Measurements from ENCODE around the gene KCTD10.
"Not testable (repeated sequence)": the region's sequence is repeated elsewhere in the genome, so short reads cannot be mapped to it uniquely, and the experiment has no call there.

Gene KCTD10

DNA sequence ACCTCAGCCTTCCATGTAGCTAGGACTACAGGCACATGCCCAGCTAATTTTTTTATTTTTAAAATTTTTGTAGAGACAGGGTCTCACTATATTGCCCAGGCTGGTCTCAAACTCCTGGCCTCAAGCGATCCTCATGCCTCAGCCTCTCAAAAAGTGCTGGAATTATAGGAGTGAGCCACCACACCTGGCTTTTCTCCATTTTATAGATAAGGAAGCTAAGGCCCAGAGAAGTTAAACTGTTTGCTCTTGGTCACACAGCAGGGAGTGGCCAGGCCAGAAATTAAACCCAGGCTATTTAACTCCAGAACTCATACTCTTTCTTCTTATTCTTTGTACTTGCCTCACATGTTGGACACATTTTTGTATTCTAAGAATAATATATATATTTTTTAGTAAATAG lies 16.8 kb upstream of the KCTD10 start:
- DNase-seq = no peak

DNA sequence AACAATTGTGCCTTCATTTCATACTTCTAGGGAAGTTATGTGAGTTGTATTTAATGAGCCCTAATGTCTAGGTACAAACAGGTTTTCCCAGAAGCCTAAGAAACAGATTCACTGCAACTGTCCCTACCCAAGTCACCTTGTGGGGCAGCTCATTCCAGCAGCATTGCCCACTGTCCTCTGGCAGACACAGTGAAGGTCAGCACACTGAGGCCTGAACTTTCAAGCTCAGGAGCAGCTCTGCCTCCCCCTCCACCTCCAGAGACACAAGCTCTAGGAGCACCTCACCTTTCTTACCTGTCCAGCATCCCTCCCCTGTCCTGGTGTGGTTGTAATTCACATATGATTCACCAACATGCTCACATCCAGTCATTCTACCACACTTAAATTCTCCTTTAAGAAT lies 16.0 kb upstream of the KCTD10 start:
- DNase-seq = no peak

DNA sequence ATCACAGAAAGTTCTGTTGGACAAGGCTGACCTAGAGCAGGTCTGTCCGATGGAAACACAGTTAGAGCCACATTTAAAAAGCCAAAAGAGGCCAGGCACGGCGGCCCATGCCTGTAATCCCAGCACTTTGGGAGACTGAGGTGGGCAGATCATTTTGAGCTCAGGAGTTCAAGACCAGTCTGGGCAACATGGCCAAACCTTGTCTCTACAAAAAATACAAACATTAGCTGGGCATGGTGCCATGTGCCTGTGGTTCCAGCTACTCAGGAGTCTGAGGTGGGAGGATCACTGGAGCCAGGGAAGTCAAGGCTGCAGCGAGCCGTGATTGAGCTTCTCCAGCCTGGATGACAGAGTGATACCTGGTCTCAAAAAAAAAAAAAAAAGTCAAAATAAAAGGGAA lies 15.3 kb upstream of the KCTD10 start:
- DNase-seq = no peak

DNA sequence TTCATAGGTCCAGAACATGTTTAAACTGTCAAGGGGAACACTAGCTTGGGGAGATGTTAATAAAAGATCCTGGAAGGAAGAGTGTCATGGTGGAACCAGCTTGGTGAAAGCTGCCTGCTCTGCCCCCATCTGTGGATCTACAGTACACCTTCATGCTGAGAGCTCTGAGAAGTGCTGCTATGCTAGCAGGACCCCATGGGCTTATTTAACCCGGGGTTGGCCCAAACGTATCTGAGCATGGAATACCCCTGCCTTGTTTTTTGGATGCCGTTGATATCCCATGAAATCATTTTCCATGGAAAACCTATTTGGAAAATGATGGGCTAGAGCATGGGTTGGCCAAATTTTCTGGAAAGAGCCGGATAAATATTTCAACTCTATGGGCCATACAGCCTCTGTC lies 14.6 kb upstream of the KCTD10 start:
- no peak for DNase-seq

DNA sequence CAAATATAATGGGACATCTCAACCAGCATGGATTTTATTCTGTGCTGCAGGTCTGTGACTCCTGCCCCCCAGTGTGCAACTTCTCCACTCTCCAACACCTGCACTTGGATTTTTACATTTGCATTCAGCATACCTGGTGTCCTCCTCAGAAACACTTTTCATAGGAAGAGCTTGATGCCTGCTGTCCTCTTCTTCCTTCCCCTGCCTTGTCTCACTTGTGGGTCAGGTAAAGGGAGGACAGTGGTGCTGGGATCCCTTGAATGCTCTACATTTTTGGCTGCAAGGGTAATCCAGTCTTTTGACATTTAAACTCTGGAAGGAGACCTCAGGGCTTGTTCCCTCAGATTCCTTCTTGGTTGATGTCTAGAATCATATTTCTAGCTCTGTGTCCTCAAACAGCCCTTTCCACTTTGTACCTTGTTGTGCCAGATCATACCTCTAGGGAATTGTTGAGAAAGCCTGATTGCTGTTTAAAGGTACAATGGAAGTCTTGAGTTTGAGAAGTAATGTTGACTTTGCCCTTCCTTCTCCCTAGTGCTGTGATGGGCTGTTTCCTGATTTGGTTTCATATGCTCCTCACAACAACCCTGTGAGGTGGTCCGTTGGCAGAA lies 13.0 kb upstream of the KCTD10 start:
- no peak for DNase-seq

DNA sequence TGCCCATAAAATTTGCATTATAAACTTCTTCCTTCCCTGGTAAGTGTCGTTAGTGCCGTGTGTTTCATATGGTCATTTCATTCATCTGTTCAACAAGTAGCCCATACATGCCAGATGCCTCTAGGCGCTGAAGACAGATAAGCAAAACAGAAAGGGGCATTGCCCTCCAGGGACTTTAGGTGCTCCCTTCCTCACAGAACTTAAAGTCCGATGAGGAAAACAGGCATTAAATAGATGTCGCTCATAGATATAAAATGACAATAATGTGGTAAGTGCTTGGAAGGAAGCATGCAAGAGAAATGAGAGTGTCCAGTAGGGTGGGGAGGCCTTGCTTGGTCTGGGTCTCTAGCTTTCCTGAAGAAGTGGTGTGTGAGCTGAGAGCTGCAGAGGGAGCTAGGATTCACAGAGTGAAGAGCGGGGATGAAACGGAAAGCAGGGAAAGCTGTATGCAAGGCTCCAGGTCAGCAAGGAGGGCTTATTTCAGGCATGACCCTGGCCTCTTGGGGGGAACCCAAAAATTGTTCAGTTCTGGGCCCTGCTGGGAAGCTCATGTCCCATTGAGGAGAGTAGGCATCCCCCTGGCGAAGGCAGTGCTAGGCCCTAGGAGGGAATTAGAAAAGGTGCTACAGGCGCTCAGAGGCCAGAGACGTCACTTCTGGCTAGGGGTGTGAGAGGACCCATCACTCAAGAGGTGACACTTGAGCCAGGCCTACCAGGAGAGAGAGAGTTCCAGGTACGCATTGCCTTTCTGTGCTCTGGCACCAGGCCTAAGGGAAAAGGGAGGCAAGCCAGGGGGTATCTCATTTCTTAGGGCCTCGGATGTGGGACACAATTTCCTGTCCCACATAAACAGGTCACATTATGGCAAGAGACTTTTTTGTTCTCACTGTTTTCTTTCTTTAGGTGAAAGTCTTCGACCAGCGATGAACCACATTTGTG lies 12.2 kb upstream of the KCTD10 start:
- DNase-seq = no peak

DNA sequence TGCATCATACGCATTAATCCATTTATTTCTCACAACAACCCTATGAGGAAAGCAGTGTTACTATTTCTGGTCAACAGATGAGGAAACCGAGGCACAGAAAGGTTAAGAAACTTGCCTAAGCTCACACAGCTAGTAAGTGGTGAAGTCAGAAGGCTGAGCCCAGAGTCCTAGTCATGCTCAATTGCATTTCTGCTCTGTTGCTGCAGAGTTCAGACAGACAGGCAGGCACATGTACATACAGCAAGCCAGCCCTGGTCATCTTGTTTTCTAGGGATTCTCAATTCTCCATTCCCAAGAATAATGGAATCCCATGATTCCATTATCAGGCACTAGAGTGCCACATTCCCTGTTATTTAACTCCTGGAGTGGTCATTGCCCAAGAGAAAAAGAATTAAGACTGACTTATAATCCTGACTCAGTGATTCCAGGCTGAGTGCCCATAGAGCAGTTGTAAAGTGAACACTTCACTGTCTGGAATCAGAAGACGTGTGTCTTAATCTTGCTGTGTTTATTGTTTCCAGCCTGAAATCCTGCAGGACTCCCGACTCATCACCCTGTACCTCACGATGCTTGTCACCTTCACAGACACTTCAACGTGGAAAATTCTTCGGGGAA lies 11.1 kb upstream of the KCTD10 start:
- no peak for DNase-seq

DNA sequence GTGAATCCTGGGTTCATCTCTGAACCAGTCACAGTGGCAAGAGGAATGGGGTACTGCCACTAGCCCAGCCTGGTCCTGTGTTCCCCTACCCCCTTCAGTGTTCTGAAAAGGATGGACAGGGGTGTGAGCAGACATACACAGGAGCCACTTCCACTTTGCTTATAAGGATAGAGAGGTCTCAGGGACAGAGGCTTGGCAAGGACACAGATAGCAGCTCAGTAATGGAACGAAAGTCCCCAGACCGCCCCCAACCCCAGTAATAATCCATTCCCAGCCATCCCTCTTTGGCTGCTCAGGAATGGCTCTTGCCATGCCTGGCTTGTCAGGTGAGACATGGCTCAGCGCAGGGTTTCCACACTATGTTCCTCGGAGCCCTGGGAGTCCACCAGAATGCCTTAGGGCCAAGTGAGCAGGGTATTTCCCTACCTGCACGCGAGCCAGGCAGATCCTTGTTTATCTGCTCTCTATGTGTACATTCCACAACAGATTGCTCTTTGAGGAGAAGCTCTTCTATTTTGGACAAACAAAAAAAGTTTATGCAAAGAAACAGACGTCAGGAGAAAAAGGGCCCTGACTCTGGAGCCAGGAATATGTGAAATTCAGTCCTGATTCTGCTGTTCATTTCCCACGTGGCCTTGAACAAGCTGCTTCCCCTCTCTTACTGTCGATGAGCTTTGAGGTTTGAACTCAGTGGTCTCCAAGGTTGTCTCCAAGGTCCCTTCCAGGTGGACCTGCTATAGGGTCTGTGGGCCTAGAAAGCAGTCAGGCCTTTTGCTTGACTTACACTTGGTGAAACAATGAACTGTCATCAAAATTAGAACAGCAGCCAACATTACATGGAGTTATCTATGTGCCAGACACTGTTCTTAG lies 10.3 kb upstream of the KCTD10 start:
- no peak for DNase-seq

DNA sequence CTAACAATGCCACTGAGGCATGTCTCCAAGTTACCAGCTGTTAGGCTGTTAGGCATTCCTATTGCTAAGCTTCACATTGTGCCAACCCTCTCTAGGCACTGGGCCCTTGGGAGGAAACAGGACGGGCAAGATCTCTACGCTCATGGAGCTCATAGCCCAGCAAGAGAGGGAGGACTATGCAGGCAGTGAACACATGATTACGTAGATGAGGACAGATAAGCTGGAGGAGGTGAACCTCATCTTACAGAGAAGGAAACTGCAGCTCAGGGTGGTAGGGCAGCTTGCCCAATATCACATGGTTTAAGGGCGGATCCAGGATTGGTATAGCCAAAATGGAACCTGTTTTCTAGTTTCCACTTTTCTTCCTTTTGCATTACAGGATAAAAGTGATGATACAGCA lies 8.1 kb upstream of the KCTD10 start:
- no peak for DNase-seq

DNA sequence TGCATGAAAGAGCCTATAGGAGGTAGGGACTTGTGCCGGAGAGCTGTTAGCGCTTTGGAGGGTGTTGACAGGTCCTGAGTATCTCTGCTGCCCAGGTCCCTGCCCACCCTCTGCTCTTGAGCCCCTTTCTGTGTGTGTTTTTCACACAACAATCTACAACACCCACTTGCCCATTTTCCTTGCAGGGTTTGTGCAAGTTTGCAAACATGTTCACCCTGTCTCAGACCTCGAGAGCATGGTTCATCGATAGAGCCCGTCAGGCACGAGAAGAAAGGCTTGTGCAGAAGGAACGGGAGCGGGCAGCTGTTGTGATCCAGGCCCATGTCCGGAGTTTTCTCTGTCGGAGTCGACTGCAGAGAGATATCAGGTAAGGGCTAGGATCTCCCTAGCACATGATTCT lies 6.2 kb upstream of the KCTD10 start:
- no peak for DNase-seq

DNA sequence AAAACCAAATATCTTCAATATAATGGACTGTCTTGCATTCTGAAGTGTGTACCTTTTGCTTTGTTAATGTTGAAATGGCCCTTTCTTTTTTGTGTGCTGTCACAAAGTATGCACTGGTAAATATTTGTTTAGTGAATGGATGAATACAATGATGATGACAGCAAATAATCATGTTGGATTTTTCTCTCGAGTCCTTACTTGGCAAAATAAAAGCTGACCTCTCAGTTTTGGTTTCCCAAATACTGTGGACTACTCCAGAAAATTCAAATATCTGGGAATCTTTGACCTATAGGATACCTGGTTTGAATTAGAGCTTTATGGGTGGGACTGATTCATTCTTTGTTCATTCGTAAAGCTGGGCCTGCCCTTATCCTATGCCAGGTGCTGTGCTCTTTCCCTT lies 5.8 kb upstream of the KCTD10 start:
- no peak for DNase-seq

DNA sequence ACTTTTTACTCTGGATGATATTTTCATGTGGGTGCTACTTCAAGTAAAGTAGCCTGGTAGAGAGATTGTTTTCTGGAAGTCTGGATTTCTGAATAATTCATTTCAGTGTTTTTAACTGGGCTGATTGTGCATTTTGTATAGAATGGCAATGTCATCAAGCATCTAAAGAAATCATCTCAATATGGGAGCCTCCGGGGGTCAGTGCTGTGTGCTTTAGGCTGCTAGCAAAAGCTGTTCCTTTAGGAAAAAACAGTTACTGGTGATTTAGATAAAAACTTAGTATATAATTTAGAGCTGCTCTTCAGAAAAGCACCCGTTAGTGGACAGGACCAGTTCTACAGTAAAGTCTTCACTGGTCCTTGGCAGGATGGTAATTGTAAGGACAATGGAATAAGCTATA lies 5.4 kb upstream of the KCTD10 start:
- DNase-seq = no peak

DNA sequence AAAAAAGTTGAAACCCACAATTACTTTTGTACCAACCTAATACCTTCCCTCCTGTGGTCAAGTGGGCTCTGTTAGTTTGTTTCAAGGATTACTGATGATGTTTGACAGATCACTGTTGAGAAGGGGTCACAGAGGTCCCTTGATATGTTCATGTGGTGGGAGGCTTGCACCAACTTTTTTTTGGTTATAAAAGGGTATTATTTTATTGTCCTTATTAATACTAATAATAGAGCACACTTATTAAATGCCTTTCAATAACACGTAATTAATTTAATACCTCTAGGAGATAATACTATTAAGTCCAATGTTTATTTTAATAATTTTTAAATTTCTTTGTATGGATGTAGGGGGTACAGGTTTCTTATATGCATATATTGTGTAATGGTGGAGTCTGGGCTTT lies 4.8 kb upstream of the KCTD10 start:
- no peak for DNase-seq

DNA sequence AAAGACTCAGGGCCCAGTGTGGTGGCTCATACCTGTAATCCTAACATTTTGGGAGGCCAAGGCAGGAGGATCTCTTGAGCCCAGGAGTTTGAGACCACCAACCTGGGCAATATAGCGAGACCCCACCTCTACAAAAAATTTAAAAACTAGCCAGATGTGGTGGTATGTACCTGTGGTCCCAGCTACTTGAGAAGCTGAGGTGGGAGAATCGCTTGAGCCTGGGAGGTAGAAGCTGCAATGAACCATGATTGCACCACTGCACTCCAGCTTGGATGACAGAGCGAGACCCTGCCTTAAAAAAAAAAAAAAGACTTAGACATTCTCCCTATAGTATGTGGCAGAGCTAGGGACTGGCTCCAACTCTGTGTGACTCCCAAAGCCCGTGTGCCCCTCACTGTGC lies 3.3 kb upstream of the KCTD10 start:
- no peak for DNase-seq

DNA sequence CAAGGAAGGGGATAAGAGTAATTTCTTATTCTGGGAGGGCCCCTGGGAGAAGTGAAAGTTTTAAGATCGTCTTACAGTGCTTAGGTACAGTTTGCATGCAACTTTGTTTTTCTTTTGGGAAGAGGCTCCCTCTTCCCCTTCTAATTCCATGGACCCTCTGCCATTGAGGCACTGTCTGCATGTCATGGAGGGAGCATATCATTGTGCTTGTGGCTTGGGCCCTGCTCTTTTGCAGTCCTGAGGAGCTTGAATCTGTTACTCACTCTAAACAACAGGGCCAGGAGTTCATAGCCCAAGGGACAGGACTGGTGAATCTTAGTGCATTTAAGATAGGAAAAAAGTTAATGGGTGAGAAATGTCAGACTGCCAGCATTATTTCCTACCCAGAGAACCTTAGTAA lies 2.7 kb upstream of the KCTD10 start:
- DNase-seq = no peak

DNA sequence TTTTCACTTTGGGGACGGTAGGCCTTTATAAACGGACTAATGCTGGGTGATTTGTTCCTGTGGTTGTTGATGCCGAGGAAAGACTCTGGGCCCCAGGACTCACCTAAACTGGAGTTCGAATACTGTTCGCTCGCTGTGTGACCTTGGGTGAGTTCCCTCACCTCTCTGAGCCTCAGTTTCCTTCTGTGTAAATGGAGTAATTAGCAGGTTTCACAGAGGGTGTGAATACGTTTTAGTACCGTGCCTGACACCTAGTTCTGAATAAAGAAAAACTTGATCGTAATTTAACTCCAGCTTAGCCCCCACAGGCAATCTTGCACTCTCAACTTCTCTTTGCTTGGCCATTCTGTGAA lies 839 bp upstream of the KCTD10 start:
- DNase-seq = no peak

DNA sequence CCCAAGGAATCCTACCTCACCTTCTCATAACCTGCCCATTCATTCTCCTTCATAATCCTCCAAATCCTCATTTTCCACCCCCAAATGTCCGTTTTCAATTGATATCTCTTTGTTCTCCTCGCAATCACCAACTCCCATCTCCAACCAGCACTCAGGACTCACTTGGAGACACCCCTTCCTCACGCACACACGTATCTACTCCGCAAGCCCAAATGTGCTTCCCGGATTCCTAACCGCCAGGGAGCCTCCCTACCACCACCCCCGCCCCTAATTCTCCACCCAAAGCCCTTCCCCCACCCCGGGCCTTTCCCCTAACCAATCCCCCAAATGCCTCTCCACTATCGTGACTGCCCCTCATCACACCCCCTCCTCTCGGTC lies 304 bp downstream of the KCTD10 start:
- no peak for DNase-seq

DNA sequence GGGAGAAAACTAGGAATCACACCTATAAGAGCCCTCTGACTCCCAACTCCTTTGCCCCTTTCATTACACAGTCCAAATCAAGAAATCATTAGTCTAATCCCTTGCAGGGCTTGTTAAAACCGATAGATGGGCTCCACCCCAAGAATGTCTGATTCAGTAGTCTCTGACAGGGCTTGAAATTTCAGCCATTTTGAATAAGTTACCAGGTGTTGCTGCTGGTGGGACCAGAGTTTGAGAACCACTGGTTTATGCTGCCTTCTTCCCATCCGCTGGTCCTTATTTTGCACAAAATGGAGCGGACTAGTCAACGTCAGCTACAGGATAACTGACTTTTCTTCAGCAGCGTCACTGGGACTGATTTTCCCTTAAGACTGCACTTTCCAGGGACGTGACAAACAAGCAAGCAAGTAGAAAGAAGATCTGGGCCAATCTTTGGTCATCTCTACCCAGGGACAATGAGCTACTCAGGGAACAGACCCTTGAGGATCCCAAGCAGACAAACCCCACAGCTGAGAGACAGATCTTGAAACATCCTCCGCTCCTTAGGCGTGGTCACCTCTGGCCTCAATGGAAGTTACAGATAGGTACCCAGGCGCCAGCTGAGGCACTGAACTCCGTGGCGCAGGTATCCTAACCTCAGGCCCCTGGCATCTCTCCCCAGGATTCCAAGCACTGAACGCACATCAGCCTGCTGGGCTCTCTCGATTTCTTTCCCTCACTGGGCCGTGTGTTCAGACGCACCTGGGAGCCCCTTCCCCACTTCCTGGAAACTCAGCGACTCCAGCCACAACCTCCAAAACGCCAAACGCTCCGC lies 900 bp downstream of the KCTD10 start:
- no peak for DNase-seq

DNA sequence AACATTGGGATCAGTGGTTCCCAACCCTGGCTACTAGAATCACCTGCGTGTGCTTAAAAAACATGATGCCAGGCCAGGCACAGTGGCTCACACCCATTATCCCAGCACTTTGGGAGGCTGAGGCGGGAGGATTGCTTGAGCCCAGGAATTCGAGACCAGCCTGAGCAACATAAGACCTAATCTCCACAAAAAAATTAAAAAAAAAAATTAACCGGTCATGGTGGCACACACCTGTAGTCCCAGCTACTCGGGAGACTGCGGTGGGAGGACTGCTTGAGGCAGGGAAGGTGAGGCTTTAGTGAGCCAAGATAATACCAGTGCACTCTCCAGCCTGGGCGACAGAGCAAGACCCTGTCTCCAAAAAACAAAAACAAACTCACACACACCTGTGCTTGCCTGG lies 2.0 kb downstream of the KCTD10 start:
- no peak for DNase-seq

DNA sequence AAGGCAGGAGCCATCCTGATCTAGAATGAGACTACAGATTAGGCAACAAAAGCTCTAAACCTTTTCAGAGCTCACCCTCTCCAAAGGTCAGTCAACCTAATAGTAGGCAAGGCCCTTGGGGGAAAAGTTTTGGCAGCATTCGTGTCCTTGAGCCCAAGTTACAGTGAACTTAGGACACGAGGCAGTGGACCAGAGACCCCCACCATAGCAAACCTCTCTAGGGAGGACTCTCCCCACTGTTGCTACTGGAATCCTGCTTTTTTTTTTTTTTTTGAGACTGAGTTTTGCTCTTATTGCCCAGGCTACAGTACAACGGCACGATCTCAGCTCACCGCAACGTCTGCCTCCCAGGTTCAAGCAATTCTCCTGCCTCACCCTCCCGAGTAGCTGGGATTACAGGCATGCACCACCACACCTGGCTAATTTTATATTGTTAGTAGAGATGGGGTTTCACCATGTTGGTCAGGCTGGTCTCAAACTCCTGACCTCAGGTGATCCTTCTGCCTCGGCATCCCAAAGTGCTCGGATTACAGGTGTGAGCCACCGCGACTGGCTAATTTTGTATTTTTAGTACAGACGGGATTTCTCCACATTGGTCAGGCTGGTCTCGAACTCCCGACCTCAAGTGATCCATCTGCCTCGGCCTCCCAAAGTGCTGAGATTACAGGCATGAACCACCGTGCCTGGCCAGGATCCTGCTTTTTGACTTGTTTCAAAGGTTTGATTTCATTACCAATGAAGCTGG lies 3.4 kb downstream of the KCTD10 start:
- DNase-seq = not testable (repeated sequence)

DNA sequence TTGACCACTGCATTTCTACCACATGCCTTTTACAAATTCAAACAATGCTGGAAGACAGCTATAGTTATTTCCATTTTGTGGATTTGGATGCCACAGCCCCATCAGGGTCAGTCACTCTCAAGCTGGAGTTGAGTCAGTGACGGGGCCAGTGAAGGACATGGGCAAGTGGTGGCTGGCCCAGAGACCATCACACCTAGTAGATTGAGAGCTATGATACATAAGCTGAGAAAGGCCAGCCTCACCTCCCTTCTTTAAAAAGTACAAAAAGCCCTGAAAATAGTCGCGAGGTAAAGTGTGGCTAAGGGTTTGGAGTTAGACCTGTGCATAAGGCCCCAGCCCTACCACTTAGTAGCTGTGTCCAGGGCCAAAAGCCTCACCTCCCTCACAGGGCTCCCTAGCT lies 4.1 kb downstream of the KCTD10 start:
- DNase-seq = no peak

DNA sequence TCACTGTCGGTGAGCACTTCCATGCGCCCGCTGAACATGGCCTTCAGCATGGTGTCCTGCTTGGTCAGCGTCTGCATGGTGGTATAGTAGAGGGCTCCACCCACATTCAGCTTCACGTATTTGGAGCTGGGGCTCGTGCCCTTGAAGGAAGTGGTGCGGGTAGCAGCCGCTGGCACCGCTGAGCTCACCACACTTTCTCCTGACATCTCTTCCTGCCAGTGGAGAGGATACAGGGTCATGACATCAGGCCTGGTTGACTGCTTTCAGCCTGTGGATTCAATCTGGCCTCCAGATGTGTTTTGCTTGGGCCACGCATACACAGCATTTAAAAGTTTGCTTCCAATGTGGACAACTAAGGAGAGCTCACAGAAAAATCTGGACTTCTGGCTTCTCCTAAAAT lies 7.6 kb downstream of the KCTD10 start:
- no peak for DNase-seq

Data from GF-D8 (cell line).